ENCODE data around the gene CALCB.
"Not testable (repeated sequence)": the region's sequence is repeated elsewhere in the genome, so short reads cannot be mapped to it uniquely, and the experiment has no call there.

DNA sequence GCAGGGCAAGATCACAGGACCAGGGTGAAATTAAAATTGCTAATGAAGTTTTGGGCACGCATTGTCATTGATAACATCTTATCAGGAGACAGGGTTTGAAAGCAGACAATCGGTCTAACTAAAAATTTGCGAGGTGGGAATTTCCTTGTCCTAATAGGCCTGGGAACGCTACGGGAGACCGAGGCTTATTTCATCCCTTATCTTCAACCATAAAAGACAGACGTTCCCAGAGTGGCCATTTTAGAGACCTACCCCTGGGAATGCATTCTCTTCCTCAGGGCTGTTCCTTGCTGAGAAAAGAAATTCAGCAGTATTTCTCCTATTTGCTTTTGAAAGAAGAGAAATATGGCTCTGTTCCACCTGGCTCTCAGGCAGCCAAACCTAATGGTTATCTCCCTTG, 3.6 kb upstream of the CALCB start:
- TF ChIP-seq, protein P1, sequence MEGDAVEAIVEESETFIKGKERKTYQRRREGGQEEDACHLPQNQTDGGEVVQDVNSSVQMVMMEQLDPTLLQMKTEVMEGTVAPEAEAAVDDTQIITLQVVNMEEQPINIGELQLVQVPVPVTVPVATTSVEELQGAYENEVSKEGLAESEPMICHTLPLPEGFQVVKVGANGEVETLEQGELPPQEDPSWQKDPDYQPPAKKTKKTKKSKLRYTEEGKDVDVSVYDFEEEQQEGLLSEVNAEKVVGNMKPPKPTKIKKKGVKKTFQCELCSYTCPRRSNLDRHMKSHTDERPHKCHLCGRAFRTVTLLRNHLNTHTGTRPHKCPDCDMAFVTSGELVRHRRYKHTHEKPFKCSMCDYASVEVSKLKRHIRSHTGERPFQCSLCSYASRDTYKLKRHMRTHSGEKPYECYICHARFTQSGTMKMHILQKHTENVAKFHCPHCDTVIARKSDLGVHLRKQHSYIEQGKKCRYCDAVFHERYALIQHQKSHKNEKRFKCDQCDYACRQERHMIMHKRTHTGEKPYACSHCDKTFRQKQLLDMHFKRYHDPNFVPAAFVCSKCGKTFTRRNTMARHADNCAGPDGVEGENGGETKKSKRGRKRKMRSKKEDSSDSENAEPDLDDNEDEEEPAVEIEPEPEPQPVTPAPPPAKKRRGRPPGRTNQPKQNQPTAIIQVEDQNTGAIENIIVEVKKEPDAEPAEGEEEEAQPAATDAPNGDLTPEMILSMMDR (IDR thresholded peaks at IDR 0.05) = not testable (repeated sequence)
- not testable (repeated sequence) for TF ChIP-seq EZH2 (IDR thresholded peaks at IDR 0.05)

Data from neural progenitor cell (in vitro differentiated cells).